HCT116 (cell line): ENCODE data around the gene HERC6. TPM values are rescaled to one million over a fixed set of nuclear protein-coding genes. Genes with fewer than 3 reads are reported as not detected.

Experiments
- ATAC-seq: fragments of 200-7000 bp; cut with Tn5 transposase; 2 replicates; pipeline ENCODE4 v1.9.1; 2020; ENCODE audit warnings: mild to moderate bottlenecking, moderate library complexity
- BruUV-seq: library from RNA; stranded (reverse); fragments of 400-500 nt; replicated peaks from 2 replicates; lab custom pipeline; 2021; lab: Mats Ljungman, UMichigan
- CTCF ChIA-PET: fragments of 300-600 bp; sonication (Branson Sonifier 250); formaldehyde crosslinking; loops from one replicate; lab custom pipeline; 2021; ENCODE audit warnings: antibody characterized with exemption; lab: Charles Lee
- POLR2A ChIA-PET: fragments of 300-600, 350-600 bp; sonication (Branson Sonifier 250); formaldehyde crosslinking; loops from one replicate; lab custom pipeline; 2021; ENCODE audit warnings: antibody characterized with exemption; lab: Charles Lee
- RAD21 ChIA-PET, 2 experiments: fragments of 300-600 bp; sonication (Branson Sonifier 250); formaldehyde crosslinking; loops; one replicate each; lab custom pipeline; 2023; ENCODE audit warnings: low total read pairs in 2 of 2; ENCODE audit not compliant: uncharacterized antibody in 2 of 2, unreplicated experiment in 2 of 2, low non-redundant PET in 1 of 2; lab: Charles Lee
- DNase-seq: peaks from one replicate; pipeline ENCODE4 v3.0.0-alpha.2; 2010; ENCODE audit warnings: low read depth, low spot score
- H2AFZ ChIP-seq: fragments of 200-600 bp; shearing (Covaris generic), sonication (generic); 2 replicates; pipeline ENCODE4 v1.6.1; 2017; ENCODE audit warnings: low read depth, mixed run types, mixed read lengths, antibody characterized with exemption, low read length; ENCODE audit not compliant: poor library complexity, severe bottlenecking
- H3K27ac ChIP-seq: 2 replicates; pipeline ENCODE4 v1.5.1; 2012; ENCODE audit warnings: low read depth, low read length
- H3K27me3 ChIP-seq: fragments of 200-600 bp; sonication (generic); 2 replicates; pipeline ENCODE4 v1.6.1; 2016; ENCODE audit warnings: mixed run types, low read length, mixed read lengths; ENCODE audit not compliant: insufficient read depth
- H3K36me3 ChIP-seq, 2 experiments: fragments of 200-500 bp in 1 of 2; fragments of 200-600 bp in 1 of 2; sonication (Bioruptor generic) in 1 of 2; sonication (generic) in 1 of 2; 2 replicates each; pipeline versions ENCODE4 v1.5.1 to v1.6.1; 2014 to 2016; ENCODE audit warnings: low read length in 2 of 2, inconsistent platforms in 1 of 2, mixed read lengths in 1 of 2, mixed run types in 1 of 2; ENCODE audit not compliant: insufficient read depth in 2 of 2, control insufficient read depth in 1 of 2
- H3K4me1 ChIP-seq, 2 experiments: fragments of 200-600 bp in 1 of 2; sonication (generic) in 1 of 2; 2 replicates each; pipeline versions ENCODE4 v1.5.1 to v1.6.1; 2012 to 2017; ENCODE audit warnings: low read length in 2 of 2, inconsistent platforms in 1 of 2, mild to moderate bottlenecking in 1 of 2, mixed read lengths in 1 of 2, mixed run types in 1 of 2, moderate library complexity in 1 of 2; ENCODE audit not compliant: insufficient read depth in 2 of 2, control insufficient read depth in 1 of 2
- H3K4me2 ChIP-seq: fragments of 200-600 bp; sonication (generic); 2 replicates; pipeline ENCODE4 v1.6.1; 2017; ENCODE audit warnings: mixed run types, low read length, mixed read lengths
- H3K4me3 ChIP-seq, 2 experiments: fragments of 200-600 bp in 1 of 2; sonication (generic) in 1 of 2; replicated peaks in 1 of 2; 2 replicates each; pipeline ENCODE4 v1.5.1; 2011 to 2016; ENCODE audit warnings: low read length in 2 of 2, control low read depth in 1 of 2, low read depth in 1 of 2, mild to moderate bottlenecking in 1 of 2, mixed read lengths in 1 of 2, mixed run types in 1 of 2
- H3K79me2 ChIP-seq: fragments of 200-600 bp; sonication (generic); 2 replicates; pipeline ENCODE4 v1.6.1; 2017; ENCODE audit warnings: mild to moderate bottlenecking, mixed run types, low read length, moderate library complexity, mixed read lengths; ENCODE audit not compliant: insufficient read depth
- H3K9ac ChIP-seq: fragments of 200-600 bp; sonication (generic); 2 replicates; pipeline ENCODE4 v1.6.1; 2016; ENCODE audit warnings: low read length, mixed read lengths
- H3K9me2 ChIP-seq: fragments of 200-600 bp; sonication (generic), shearing (Covaris generic); 2 replicates; pipeline ENCODE4 v1.6.1; 2017; ENCODE audit warnings: mixed run types, mild to moderate bottlenecking, moderate library complexity; ENCODE audit not compliant: insufficient read depth
- H3K9me3 ChIP-seq, 2 experiments: fragments of 200-500 bp in 1 of 2; fragments of 200-600 bp in 1 of 2; sonication (Bioruptor generic) in 1 of 2; sonication (generic) in 1 of 2; 2 replicates each; pipeline ENCODE4 v1.6.1; 2014 to 2017; ENCODE audit warnings: low read length in 2 of 2, mixed read lengths in 2 of 2, inconsistent platforms in 1 of 2, low read depth in 1 of 2, mild to moderate bottlenecking in 1 of 2, mixed run types in 1 of 2, moderate library complexity in 1 of 2; ENCODE audit not compliant: control insufficient read depth in 1 of 2, insufficient read depth in 1 of 2
- H4K20me1 ChIP-seq: fragments of 200-600 bp; sonication (generic), shearing (Covaris generic); 2 replicates; pipeline ENCODE4 v1.6.1; 2017; ENCODE audit warnings: mixed run types, mild to moderate bottlenecking, moderate library complexity; ENCODE audit not compliant: insufficient read depth
- CBX3 ChIP-seq: IDR thresholded peaks from 2 replicates; pipeline ENCODE4 v1.6.1; 2012; ENCODE audit warnings: low read depth
- CEBPB ChIP-seq: IDR thresholded peaks from 2 replicates; pipeline ENCODE4 v1.6.1; 2012; ENCODE audit warnings: low read depth
- EGR1 ChIP-seq: IDR thresholded peaks from 2 replicates; pipeline ENCODE4 v1.6.1; 2012; ENCODE audit warnings: low read depth
- ELF1 ChIP-seq: IDR thresholded peaks from 2 replicates; pipeline ENCODE4 v1.6.1; 2012; ENCODE audit warnings: low read depth, borderline replicate concordance
- EZH2phosphoT487 ChIP-seq: fragments of 200-600 bp; IDR thresholded peaks from 2 replicates; pipeline ENCODE4 v1.6.1; 2018; ENCODE audit warnings: antibody characterized with exemption, borderline replicate concordance
- SP1 ChIP-seq: IDR thresholded peaks from 2 replicates; pipeline ENCODE4 v1.6.1; 2012; ENCODE audit warnings: low read depth
- SRF ChIP-seq: IDR thresholded peaks from 2 replicates; pipeline ENCODE4 v1.6.1; 2012; ENCODE audit warnings: low read depth
- TCF7L2 ChIP-seq: IDR thresholded peaks from 2 replicates; pipeline ENCODE4 v1.7.0; 2011; ENCODE audit warnings: borderline replicate concordance, inconsistent platforms; ENCODE audit not compliant: insufficient read depth, insufficient read length; ENCODE audit errors: extremely low read depth
- ZFX ChIP-seq: fragments of 450-650 bp; IDR thresholded peaks from 2 replicates; pipeline ENCODE4 v1.6.1; 2017
- ZNF274 ChIP-seq: fragments of 200-500 bp; sonication (Bioruptor generic); IDR thresholded peaks from 2 replicates; pipeline ENCODE4 v1.6.1; 2014; ENCODE audit warnings: mild to moderate bottlenecking, low read depth, low read length, inconsistent platforms
- intact Hi-C: fragments of 100-400 bp; cut with micrococcal nuclease; formaldehyde crosslinking; loops from 2 replicates; pipeline ENCODE4 v1.10.0; 2022
- total RNA-seq: library from RNA; stranded (reverse); gene quantifications from one replicate; pipeline ENCODE4 v1.2.1, GENCODE V29; 2021; ENCODE audit not compliant: unreplicated experiment
- TF ChIP-seq, protein P1 (sequence below): IDR thresholded peaks from 2 replicates; pipeline ENCODE4 v1.6.1; 2012
- TF ChIP-seq, protein P2 (sequence below): IDR thresholded peaks from 2 replicates; pipeline ENCODE4 v1.6.1; 2012; ENCODE audit warnings: low read depth

The HERC6 gene
- total RNA-seq, 1 experiment from 2014 or later, result 4.9 TPM

DNA sequence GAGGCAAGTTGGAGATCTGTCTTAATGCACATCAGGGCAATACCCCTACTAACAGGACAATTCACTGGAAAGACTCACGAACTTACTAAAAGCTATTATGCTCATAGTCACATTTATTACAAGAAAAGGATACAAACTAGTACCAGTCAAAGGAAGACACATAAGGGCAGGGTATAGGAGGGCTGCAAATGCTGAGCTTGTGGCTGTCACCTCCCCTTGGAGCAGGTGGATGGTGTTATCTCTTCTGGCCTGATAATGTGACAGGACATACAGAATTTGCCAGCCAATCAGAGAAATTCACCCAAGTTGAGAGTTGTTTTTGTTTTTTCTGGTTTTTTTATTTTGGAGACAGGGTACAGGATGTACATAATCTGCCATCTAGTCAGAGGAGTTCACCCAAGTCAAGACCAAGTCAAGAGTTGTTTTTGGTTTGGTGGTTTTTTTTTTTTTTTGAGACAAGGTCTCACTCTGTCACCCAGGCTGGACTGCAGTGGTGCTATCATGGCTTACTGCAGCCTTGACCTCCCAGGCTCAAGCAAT, 87.1 kb downstream of the HERC6 start:
- no peaks in the 10 kb centered on the region; a peak in 1 of 4 replicates for H3K36me3 ChIP-seq
- TF ChIP-seq SRF, result no peak
- TF ChIP-seq TCF7L2, result no peak
- no peak for TF ChIP-seq EGR1
- TF ChIP-seq CEBPB, result no peak
- TF ChIP-seq ZFX, result no peak
- TF ChIP-seq, protein P1, sequence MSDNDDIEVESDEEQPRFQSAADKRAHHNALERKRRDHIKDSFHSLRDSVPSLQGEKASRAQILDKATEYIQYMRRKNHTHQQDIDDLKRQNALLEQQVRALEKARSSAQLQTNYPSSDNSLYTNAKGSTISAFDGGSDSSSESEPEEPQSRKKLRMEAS, result no peak
- no peak for TF ChIP-seq ZNF274
- no peak for TF ChIP-seq EZH2phosphoT487
- no peak for TF ChIP-seq ELF1
- TF ChIP-seq SP1, result no peak
- no peak for TF ChIP-seq CBX3
- TF ChIP-seq, protein P2, sequence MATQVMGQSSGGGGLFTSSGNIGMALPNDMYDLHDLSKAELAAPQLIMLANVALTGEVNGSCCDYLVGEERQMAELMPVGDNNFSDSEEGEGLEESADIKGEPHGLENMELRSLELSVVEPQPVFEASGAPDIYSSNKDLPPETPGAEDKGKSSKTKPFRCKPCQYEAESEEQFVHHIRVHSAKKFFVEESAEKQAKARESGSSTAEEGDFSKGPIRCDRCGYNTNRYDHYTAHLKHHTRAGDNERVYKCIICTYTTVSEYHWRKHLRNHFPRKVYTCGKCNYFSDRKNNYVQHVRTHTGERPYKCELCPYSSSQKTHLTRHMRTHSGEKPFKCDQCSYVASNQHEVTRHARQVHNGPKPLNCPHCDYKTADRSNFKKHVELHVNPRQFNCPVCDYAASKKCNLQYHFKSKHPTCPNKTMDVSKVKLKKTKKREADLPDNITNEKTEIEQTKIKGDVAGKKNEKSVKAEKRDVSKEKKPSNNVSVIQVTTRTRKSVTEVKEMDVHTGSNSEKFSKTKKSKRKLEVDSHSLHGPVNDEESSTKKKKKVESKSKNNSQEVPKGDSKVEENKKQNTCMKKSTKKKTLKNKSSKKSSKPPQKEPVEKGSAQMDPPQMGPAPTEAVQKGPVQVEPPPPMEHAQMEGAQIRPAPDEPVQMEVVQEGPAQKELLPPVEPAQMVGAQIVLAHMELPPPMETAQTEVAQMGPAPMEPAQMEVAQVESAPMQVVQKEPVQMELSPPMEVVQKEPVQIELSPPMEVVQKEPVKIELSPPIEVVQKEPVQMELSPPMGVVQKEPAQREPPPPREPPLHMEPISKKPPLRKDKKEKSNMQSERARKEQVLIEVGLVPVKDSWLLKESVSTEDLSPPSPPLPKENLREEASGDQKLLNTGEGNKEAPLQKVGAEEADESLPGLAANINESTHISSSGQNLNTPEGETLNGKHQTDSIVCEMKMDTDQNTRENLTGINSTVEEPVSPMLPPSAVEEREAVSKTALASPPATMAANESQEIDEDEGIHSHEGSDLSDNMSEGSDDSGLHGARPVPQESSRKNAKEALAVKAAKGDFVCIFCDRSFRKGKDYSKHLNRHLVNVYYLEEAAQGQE, result no peak
- TF ChIP-seq, all 23 proteins: peak for 0
- H2AFZ ChIP-seq, result no peak overlapping the region
- DNase-seq (no peak), ATAC-seq (no peak)
- no peaks in the 10 kb centered on the region for H3K27me3 ChIP-seq
- intact Hi-C loops, result no loop called here
- H3K27ac ChIP-seq, result no peak overlapping the region
- BruUV-seq, result no TSS peak
- no peaks in the 10 kb centered on the region for H3K9me3 ChIP-seq
- H3K4me1 ChIP-seq, result no peaks in the 10 kb centered on the region
- ChIA-PET CTCF (no interaction called here), POLR2A (no interaction called here), RAD21 (no interaction called here)
- no peak overlapping the region for H3K4me2 ChIP-seq
- H3K9me2 ChIP-seq, result no peaks in the 10 kb centered on the region
- no peak overlapping the region for H3K9ac ChIP-seq
- no peaks in the 10 kb centered on the region for H3K79me2 ChIP-seq
- H3K4me3 ChIP-seq, result no peak overlapping the region
- H4K20me1 ChIP-seq, result no peaks in the 10 kb centered on the region
